HG02678 (cell line): ENCODE data around the gene LGI1.
"Not testable (repeated sequence)": the region's sequence is repeated elsewhere in the genome, so short reads cannot be mapped to it uniquely, and the experiment has no call there.

Experiments used
- ATAC-seq: cut with Tn5 transposase; IDR thresholded peaks from one replicate; pipeline ENCODE4 v1.9.1; 2021; ENCODE audit warnings: mild to moderate bottlenecking, moderate library complexity; ENCODE audit not compliant: unreplicated experiment

The LGI1 gene

GRCh38 chr10:93804200-93804599 is 46.5 kb downstream of the LGI1 start:
- ATAC-seq: no peak

- no peak for ATAC-seq
Observed at GRCh38 chr10:93806903-93807302, 49.2 kb downstream of the LGI1 start.

GRCh38 chr10:93807371-93807770 is 49.6 kb downstream of the LGI1 start:
- no peak for ATAC-seq

- no peak for ATAC-seq
Observed at GRCh38 chr10:93812659-93813338, 55.1 kb downstream of the LGI1 start.

- peak; percentile 84 for ATAC-seq
Observed at GRCh38 chr10:93813507-93814465, 56.0 kb downstream of the LGI1 start.

GRCh38 chr10:93815304-93816096 is 57.8 kb downstream of the LGI1 start:
- ATAC-seq: no peak

- no peak for ATAC-seq
Observed at GRCh38 chr10:93816123-93816747, 58.5 kb downstream of the LGI1 start.

GRCh38 chr10:93818086-93818485 is 60.4 kb downstream of the LGI1 start:
- ATAC-seq: no peak

- no peak for ATAC-seq
Observed at GRCh38 chr10:93819520-93819919, 61.8 kb downstream of the LGI1 start.

- ATAC-seq: no peak
Observed at GRCh38 chr10:93820434-93820833, 62.7 kb downstream of the LGI1 start.

- no peak for ATAC-seq
Observed at GRCh38 chr10:93821051-93821772, 63.5 kb downstream of the LGI1 start.

GRCh38 chr10:93826355-93826754 is 68.6 kb downstream of the LGI1 start:
- no peak for ATAC-seq

- ATAC-seq: no peak
Observed at GRCh38 chr10:93827056-93827804, 69.5 kb downstream of the LGI1 start.

- not testable (repeated sequence) for ATAC-seq
Observed at GRCh38 chr10:93831065-93831464, 73.3 kb downstream of the LGI1 start.

GRCh38 chr10:93835770-93836169 is 78.0 kb downstream of the LGI1 start:
- no peak for ATAC-seq

- no peak for ATAC-seq
Observed at GRCh38 chr10:93837822-93838221, 80.1 kb downstream of the LGI1 start.

GRCh38 chr10:93838278-93838677 is 80.5 kb downstream of the LGI1 start:
- ATAC-seq: no peak

GRCh38 chr10:93841961-93842360 is 84.2 kb downstream of the LGI1 start:
- no peak for ATAC-seq

- no peak for ATAC-seq
Observed at GRCh38 chr10:93844979-93845626, 87.4 kb downstream of the LGI1 start.
